COLO668 (cell line): Measurements from ENCODE around the gene ACTR8.
"Not testable (repeated sequence)": the region's sequence is repeated elsewhere in the genome, so short reads cannot be mapped to it uniquely, and the experiment has no call there.

Source experiments
- DNase-seq: peaks from one replicate; lab custom pipeline; 2025; ENCODE audit not compliant: unreplicated experiment; lab: John Stamatoyannopoulos, UW

Gene ACTR8, protein sequence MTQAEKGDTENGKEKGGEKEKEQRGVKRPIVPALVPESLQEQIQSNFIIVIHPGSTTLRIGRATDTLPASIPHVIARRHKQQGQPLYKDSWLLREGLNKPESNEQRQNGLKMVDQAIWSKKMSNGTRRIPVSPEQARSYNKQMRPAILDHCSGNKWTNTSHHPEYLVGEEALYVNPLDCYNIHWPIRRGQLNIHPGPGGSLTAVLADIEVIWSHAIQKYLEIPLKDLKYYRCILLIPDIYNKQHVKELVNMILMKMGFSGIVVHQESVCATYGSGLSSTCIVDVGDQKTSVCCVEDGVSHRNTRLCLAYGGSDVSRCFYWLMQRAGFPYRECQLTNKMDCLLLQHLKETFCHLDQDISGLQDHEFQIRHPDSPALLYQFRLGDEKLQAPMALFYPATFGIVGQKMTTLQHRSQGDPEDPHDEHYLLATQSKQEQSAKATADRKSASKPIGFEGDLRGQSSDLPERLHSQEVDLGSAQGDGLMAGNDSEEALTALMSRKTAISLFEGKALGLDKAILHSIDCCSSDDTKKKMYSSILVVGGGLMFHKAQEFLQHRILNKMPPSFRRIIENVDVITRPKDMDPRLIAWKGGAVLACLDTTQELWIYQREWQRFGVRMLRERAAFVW

DNA sequence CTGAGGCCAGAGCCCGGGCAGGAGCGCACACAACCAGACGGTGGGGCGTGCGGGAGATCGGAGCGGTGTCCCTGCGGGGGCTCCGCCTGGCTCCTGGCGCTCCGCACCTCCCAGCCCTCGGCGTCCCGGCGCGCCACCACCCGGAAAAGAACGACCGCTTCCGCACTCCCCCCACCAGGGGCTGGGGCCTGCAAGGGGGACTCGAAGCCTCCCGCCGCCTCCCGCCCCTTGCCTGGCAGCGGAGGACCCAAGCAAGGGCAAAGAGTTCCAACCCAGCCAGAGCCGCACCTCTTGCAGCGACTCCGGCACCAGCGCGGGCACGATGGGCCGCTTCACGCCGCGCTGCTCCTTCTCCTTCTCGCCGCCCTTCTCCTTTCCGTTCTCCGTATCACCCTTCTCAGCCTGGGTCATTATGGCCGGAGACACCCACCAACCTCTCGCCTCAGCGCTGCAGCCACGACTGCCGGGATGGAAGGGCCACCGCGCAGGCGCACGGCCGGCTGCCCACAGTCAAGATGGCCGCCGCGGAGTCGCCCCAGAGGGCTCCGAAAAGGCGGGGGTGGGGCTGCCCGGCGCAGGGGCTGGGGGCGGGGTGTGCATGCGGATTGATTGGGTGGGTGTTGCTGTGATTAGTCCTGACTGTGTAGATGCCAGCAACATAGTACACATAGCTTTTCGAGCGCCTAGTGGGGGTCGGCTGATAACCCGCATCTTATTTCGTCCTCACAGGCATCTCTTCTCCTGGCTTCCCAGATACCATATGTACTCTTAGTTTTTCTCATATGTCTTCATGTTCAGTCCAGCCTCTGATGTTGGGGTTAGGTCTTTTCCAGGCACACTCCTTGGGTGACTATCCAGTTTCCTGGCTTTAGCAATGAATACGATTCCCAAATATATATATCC, at the start of gene ACTR8:
ACTR8 (minus strand) TSS at position 462 of the 903 bp plus-strand sequence; CDS start at position 411, 51 bp downstream.
- peak; percentile 79 for DNase-seq

DNA sequence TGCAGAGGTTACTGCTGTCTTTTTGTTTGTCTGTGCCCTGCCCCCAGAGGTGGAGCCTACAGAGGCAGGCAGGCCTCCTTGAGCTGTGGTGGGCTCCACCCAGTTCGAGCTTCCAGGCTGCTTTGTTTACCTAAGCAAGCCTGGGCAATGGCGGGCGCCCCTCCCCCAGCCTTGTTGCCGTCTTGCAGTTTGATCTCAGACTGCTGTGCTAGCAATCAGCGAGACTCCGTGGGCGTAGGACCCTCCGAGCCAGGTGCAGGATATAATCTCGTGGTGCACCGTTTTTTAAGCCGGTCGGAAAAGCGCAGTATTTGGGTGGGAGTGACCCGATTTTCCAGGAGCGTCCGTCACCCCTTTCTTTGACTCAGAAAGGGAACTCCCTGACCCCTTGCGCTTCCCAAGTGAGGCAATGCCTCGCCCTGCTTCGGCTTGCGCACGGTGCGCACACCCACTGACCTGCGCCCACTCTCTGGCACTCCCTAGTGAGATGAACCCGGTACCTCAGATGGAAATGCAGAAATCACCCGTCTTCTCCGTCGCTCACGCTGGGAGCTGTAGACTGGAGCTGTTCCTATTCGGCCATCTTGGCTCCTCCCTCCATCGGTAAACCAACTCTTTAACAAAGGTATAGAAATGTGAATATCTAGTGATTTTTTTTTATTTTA, 45.4 kb upstream of the ACTR8 start:
- DNase-seq: not testable (repeated sequence)

DNA sequence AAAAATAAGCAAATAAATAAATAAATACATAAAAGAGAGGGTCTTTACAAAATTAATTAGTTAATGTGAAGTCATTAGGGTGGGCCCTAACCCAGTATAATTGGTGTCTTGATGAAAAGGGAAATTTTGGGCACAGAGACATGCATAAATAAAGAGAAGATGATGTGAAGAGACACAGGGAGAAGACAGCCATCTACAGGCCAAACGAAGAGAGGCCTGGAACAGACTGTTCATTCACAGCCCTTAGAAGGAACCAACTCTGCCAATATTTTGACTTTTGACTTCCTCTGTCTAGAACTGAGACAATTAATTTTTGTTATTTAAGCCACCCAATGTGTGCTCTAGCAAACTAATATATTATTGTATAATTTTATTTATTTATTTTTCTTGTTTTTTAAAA, 39.3 kb upstream of the ACTR8 start:
- DNase-seq: no peak

DNA sequence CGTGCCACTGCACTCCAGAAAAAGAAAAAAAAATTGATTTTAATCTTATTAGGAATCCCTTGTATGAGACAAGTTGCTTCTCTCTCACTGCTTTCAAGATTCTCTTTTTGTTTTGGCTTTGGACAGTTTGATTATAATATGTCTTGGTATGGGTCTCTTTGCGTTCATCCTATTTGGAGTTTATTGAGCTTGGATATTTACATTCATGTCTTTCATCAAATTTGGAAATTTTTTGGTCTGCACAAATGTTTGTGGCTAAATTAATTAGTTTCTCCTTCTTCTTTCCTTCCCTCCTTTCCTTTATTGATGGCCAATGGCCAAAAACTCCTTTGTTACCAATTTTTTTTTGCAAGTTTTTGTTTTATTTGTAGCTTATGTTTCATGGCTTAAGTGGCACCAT, 37.8 kb upstream of the ACTR8 start:
- no peak for DNase-seq

DNA sequence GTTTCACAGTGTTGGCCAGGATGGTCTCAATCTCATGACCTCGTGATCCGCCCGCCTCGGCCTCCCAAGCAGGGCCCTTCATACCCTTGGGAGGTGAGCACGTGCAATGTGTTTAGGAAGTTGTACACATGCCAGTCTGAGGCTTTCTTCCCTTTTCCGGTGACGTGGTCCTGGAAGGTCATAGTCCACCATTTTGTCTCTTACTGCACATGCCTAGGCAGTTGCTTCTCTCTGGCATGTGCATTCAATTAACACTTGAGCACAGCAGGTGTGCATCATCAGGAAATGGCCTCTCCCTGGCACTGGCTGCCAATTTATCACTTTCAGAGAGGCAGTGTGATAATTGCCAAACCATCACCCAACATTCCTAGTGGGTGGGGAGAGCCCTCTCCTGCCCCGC, 31.4 kb upstream of the ACTR8 start:
- DNase-seq: no peak

DNA sequence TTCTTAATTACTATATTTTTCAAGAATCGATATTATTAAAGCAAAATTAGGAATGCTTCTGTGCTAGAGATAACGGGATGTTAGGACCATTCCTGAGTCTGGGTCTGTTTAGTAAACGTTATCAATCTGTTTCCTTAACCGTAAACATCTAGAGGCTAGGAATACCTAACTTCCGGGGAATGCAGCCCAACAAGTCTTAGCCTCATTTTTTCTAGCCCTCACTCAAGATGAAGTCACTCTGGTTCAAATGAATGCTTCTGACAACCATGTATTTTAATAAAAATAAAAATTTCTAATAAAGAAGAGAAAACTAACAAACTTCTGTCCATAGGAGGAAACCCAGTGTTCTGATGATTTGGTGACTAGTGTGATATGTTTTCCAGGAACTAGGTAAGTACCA, 20.8 kb upstream of the ACTR8 start:
- DNase-seq: no peak

DNA sequence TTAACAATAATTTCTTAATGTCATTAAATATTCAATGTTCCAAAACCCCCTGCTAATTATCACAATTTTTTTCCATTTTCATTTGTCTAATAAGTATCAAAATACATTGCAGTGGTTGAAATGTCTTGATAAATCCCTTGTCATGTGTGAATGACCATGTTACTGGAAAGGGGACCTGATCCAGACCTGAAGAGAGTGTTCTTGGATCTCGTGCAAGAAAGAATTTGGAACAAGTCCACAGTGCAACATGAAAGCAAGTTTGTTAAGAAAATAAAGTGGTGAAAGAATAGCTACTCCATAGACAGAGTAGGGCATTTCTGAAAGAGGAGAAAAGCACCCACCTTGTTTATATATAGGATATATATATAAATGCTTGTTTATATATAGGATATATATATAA, 20.1 kb upstream of the ACTR8 start:
- DNase-seq: no peak

DNA sequence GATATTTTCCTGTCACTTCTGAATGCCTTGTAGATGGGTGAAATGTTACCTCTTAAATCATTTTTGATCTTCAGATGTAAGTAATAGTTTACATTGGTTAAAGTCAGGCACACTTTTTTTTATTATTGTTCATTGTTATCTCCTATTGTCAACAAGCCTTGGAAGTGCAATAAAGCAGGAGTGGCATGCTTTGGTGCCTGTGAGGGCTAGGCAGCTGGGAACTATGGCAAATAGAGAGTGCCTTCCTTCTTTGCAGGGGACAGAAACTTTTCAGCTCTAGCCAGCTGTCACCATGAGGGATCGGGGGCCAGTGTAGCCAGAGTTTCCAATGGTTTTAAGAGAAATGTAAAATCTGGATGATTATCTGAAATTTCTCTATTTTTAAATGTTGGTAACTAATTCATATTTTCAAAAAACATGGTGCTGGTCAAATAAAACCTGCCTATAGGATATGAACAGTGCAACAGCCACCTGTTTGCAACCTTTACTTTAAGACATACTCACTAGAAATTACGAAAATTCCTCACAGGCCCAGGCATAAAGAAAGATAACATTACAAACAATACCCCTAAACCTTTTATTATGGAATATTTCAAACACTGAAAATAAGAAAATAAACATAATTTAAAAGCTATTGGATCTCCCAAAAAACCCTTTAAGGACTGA, 18.8 kb upstream of the ACTR8 start:
- no peak for DNase-seq

DNA sequence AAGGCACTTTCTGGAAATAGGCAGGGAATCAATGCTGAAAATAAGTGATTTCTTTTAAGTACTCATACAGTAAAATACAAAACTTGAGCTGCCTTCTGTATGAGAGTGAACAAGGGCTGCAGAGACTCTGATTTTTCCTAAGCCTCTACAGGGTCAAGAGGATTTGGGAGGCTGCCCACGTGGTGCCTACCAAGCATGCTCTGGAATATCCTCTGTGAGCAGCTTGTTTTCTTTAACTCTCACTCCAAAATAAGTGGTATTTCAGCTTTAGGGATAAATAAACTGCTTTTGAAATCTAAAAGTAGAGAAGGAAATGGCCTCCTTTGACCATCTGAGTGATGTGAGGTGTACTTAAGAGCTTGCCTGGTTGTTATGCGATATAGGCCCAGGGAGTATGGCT, 17.8 kb upstream of the ACTR8 start:
- DNase-seq: no peak

DNA sequence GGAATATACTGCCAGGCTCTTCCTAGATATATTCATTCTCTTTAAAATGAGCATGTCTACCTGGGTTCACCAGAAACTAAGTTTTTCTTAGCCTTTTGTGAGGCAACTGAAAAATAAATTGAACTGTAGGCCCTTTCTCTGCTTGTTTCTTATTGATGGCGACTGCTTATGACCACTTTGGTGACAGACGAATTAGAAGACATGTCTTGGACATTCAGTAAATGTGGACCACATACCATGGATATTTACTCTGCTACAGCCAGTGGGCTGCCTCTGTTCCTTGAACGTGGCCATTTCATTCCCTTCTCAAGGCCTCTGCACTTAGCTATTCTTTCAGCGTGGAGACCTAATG, 10.3 kb upstream of the ACTR8 start:
- no peak for DNase-seq

DNA sequence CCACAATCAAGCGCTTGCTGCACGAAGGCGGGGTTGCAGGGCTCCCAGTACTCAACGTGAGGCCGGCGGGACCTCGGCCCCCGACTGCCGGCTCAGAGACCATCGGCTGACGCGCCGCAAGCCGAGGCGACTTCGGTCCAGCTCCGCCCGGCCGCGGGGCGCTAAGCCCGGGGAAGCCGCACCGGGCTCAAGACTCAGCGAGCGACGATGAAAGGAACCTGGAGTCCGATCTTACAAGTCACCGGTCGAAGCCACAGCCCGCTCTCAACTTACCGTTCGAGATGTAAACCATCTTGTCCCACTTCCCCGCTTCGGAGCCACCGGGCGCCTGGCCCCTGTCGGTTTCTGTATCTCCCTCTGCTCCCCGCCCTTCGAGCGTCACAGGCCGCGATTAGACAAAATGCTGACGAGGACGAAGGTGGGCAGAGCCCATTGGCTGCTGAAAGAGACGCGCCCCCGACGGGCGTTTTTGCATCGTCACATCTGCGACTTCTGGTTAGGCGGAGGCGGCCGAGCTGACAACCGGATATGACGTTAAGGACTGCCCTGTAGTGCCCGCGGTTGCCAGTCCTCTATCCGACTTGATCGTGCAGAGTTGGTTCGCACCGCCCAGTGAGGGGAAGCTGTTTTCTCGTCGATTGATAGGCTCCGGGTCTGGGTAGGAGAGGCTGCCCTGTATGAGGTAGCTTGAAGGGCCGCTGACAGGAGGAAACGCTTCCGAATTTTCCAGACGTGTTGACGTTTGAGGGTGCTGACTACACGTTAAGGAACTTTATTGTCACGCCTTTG, 9.7 kb upstream of the ACTR8 start, which contains the start of gene SELENOK:
SELENOK (minus strand) TSS at position 363 of the 789 bp plus-strand sequence.
- DNase-seq: peak; percentile 96

DNA sequence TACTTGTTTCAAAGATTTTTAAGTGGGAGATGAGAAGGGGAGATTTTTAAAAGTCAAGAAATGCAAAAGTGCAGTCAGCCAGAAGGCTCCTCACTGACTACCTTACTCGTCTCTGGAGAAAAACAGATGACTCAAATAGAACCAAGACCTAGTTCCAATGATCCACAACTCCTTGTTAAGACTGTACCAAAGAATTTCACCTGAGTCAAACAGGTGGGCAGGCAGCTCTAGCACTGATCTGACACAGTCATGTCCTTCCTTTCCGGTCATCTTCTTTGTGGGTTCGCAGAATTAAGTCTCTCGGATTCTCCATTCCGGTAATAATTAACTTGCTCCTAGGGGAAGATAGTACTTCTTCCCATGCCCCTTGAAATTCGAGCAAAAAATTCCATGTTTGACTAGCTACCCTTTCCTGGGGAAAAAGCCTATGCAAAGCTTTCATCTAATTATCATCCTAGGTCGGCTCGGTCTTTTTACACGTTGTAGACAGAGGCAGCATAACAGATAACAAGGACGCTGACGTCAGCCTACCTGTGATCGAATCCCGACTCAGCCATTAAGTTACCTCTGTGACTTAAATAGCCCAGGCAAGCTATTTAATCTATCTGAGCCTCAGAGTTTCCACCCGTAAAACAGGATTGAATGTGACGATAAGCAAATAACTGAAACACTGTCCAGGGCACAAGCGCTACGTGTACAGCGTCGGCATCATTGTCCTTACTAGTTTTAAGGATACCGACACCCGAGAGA, 8.9 kb upstream of the ACTR8 start:
- DNase-seq: peak; percentile 40

DNA sequence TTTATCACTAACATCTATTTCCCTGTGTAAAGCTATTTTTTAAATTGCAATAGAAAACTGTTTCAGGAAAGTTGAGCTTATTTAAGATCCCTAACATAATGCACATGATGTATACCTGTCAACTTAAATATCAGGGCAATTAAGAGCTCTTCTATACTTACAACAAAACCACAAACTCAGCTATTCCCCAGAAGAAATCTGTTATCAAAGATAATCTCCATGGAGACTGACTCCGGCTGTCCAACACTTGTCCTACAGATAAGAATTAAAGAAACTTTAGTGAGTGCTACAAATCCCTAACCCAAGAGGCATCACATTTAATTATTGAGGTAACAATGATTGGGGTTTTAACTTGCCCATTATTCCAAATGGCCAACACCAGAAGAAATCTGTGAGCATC, 6.3 kb upstream of the ACTR8 start:
- no peak for DNase-seq

DNA sequence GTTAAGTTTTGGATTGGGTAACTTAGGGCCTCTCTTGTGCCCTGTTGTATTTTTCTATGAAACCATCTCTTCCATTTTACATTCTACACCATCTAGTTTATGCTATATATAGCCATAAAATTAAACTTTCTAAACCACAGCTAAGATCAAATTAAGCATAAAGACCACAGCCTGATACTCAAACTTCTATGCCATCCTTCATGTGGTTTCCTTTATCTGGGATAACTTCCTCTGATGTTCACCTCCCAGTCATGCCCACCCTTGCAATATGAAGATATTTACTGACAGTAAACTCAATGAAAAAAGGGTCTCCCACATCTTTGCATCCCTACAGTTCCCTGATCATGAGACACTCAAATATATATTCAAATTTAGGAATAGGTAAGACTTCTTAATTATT, 5.5 kb upstream of the ACTR8 start:
- DNase-seq: no peak

DNA sequence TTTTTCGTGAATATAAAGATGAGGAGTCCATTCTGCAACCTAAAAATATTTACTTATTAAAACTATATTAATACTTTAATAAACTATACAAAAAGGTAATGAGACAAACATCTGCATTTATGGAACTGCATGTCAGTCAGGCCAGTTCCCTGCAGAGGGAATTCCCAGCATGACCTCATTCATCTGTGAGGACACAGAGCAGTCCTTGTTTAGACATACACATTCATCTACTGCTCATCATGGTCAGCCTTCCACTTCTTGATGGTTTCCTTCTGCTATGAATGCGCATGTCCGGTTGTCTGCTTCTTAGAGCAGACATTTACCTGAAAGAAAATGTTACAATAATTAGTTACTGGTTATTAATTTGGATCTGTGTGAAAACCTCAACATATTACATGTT, 3.3 kb upstream of the ACTR8 start:
- DNase-seq: no peak

DNA sequence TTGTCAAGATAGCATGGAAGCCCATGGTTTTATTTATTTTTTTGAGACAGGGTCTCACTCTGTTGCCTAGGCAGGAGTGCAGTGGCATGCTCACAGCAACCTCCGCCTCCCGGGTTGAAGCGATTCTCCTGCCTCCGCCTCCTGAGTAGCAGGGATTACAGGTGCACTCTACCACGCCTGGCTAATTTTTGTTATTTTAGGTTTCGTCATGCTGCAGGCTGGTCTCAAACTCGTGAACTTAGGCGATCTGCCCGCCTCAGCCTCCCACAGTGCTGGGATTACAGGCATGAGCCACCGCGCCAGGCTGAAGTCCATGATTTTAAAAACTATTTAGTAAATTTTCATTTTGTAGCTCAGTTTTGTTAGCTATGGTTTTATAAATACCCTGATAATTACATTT, 2.7 kb upstream of the ACTR8 start:
- no peak for DNase-seq

DNA sequence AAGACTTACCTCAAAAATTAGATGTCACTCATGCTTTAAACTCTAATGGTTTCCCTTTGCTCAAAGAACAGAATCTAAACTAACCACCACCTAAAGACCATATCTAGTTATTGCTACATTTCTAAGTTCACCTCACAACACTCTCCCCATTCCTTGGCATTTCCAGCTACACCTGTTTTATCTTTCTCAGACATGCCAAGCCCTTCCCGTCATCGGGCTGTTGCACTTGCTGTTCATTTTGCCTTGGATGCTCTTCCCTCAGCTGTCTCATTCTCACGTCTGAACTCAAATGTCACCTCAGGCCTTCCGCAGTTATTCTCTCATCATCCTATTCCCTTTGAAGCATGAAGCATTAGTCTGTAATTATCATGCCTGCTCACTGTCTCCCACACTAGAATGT, 1.1 kb upstream of the ACTR8 start:
- no peak for DNase-seq

DNA sequence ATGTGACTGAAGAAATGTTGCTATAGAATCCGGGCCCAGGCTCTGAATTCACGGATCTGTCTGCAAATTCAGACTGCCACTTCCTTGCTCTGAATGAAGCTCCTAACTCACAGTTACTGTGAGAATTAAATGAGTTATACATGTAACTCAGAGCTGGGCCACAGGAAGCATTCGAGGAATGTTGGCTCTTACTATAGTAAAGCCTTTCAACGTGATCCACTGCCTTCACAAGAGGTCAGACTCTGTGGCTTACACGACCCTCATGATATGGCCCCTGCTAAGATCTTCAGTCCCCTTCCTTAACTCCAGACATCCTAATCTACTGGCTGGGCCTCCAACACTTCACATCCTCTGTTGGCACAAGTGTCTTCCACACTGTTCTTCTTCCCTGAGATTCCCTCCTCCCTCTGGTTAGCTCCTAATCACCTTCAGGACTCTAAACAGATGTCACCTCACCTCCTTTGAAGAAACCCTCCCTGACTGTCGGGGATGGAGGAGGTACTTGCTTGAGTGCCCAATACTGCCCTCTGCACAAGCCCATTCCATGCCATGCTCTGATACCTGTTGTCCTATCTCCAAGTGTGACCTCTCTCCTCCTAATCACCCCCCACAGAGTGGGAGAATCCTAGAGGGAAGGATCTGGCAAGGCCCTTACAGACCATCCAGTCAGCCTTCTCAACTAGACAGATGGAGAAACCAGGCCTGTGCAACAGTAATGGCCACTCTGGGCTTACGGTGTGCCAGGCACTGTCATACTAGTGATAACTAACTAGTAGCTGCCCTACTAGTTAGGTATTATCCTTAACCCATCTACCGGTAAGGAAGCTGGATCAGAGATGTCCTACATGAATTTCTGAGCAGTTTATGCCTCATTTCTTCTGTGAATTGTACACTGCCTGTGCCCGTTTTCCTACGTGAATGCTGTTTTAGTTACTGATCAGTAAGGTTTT, 1.3 kb downstream of the ACTR8 start:
- DNase-seq: no peak
